ENCODE measurements around the gene EXOC6B. TPM values are rescaled to one million over a fixed set of nuclear protein-coding genes. Genes with fewer than 3 reads are reported as not detected.

EXOC6B gene
- total and polyA plus RNA-seq, 10 of the 15 experiments (the other 5 are each of a cell fraction or from before 2014, with no cell fraction given): 0.23 to 2.2 (median 1.2) TPM

- no peak overlapping the region for H2AFZ ChIP-seq (ENCODE audit: control insufficient read depth, low read depth, low read length)
- CTCF ChIA-PET: no interaction called here
- ATAC-seq: no peak
- H3K27ac ChIP-seq (ENCODE audit: control insufficient read depth, insufficient read depth): no peak overlapping the region
- no peak for DNase-seq (ENCODE audit: low read depth, low spot score)
- no peaks in the 10 kb centered on the region for H3K79me2 ChIP-seq (ENCODE audit: control insufficient read depth, insufficient read depth, low read length)
- TF ChIP-seq HDAC6 (IDR thresholded peaks at IDR 0.05; ENCODE audit: unreplicated experiment) (no peak), BHLHE40 (IDR thresholded peaks at IDR 0.05; ENCODE audit: borderline replicate concordance in 1 of 2, low read depth in 2 of 2, low read length in 1 of 2) (no peak), LARP7 (IDR thresholded peaks at IDR 0.05) (no peak), DPF2 (IDR thresholded peaks at IDR 0.05) (no peak), FOXM1 (IDR thresholded peaks at IDR 0.05; ENCODE audit: low read depth, low read length) (no peak), CREM (IDR thresholded peaks at IDR 0.05; ENCODE audit: low read depth) (no peak), RB1 (IDR thresholded peaks at IDR 0.05; ENCODE audit: borderline replicate concordance) (no peak), HCFC1 (IDR thresholded peaks at IDR 0.05; ENCODE audit: low read length) (no peak), SMC3 (IDR thresholded peaks at IDR 0.05; ENCODE audit: borderline replicate concordance, low read length) (no peak), KDM1A (IDR thresholded peaks at IDR 0.05; ENCODE audit: borderline replicate concordance) (no peak), IKZF2 (IDR thresholded peaks at IDR 0.05) (no peak), JUND (IDR thresholded peaks at IDR 0.05; ENCODE audit: low read depth, low read length) (no peak), PKNOX1 (IDR thresholded peaks at IDR 0.05) (no peak), HDAC2 (IDR thresholded peaks at IDR 0.05) (no peak), ETV6 (conservative IDR thresholded peaks at IDR 0.05 in 1 of 2, IDR thresholded peaks at IDR 0.05 in 1 of 2; ENCODE audit: borderline replicate concordance in 1 of 2, low read depth in 1 of 2) (no peak)
- RAD21 ChIA-PET (ENCODE audit: unreplicated experiment): no interaction called here
- POLR2A ChIA-PET: no interaction called here
- no peaks in the 10 kb centered on the region for H3K9me3 ChIP-seq (replicated peaks; ENCODE audit: control insufficient read depth, insufficient read depth, low read length)
- BruUV-seq (replicated peaks): no TSS peak
- no peaks in the 10 kb centered on the region for H3K36me3 ChIP-seq (ENCODE audit: control insufficient read depth in 2 of 2, insufficient read depth in 2 of 2, low read length in 1 of 2)
- no peaks in the 10 kb centered on the region for H3K27me3 ChIP-seq (replicated peaks in 1 of 2; ENCODE audit: control insufficient read depth in 2 of 2, insufficient read depth in 2 of 2, low read length in 1 of 2)
- H3K4me2 ChIP-seq (ENCODE audit: control insufficient read depth, insufficient read depth): no peak overlapping the region
- H4K20me1 ChIP-seq (ENCODE audit: control insufficient read depth, insufficient read depth): no peaks in the 10 kb centered on the region
- WGBS (ENCODE audit: insufficient coverage, insufficient replicate concordance, low lambda C conversion rate, missing lambda C conversion rate): 0% methylated on average over 1 of the region's 1 CpG
- H3K9ac ChIP-seq (ENCODE audit: control insufficient read depth, insufficient read depth, low read length): no peak overlapping the region
- no peaks in the 10 kb centered on the region for H3K4me1 ChIP-seq (ENCODE audit: control insufficient read depth, insufficient read depth, low read length)
- in situ Hi-C loops (cut with MboI): no loop called here
- intact Hi-C loops (cut with micrococcal nuclease; ENCODE audit: unreplicated experiment): no loop called here
- no peak for FAIRE-seq
- SMC1A ChIA-PET (ENCODE audit: uncharacterized antibody, unreplicated experiment): no interaction called here
- no peak overlapping the region for H3K4me3 ChIP-seq
Measured at GRCh38 chr2:72512376-72512775, 313.5 kb downstream of the EXOC6B start.

Measured in GM12878 (cell line).